RWPE1 (cell line): Measurements from ENCODE around the gene EXOC3L1.

Experiments used
- CTCF ChIA-PET: fragments of 350-600 bp; sonication (Branson Sonifier 250); formaldehyde crosslinking; extraction: SDS; loops from one replicate; lab custom pipeline; 2021; lab: Yijun Ruan, JAX
- POLR2A ChIA-PET: fragments of 400-600 bp; formaldehyde crosslinking; extraction: SDS; loops from one replicate; lab custom pipeline; 2020; ENCODE audit warnings: antibody characterized with exemption; ENCODE audit not compliant: low non-redundant PET; lab: Yijun Ruan, JAX
- DNase-seq: peaks from one replicate; pipeline ENCODE4 v3.0.0; 2012; ENCODE audit warnings: low spot score
- H3K27ac ChIP-seq: fragments of 450-650 bp; 2 replicates; pipeline ENCODE4 v1.5.1; 2017
- CTCF ChIP-seq: fragments of 450-650 bp; conservative IDR thresholded peaks from 2 replicates; pipeline ENCODE4 v1.5.1; 2017; ENCODE audit warnings: low read depth, mild to moderate bottlenecking

The EXOC3L1 gene

GRCh38 chr16:67163999-67164558 is 25.9 kb downstream of the EXOC3L1 start:
- TF ChIP-seq CTCF: no peak
- ChIA-PET POLR2A (interaction anchor here (1.2 kb wide), 1 partner anchor 11 kb away, joined by 6 read pairs; no protein-coding TSS in a partner anchor), CTCF (interaction anchor here (0.6 to 1.4 kb wide), 4 partner anchors 8 to 15 kb away, joined by 3 to 4 read pairs (median 3); no protein-coding TSS in a partner anchor)
- peak overlapping the region; percentile 98 for H3K27ac ChIP-seq
- DNase-seq: no peak

- CTCF ChIA-PET: interaction anchor here (0.6 to 1.4 kb wide), 6 partner anchors 8 to 119 kb away, joined by 3 to 5 read pairs (median 3); no protein-coding TSS in a partner anchor
- DNase-seq: no peak
- POLR2A ChIA-PET: interaction anchor here (1.2 kb wide), 1 partner anchor 11 kb away, joined by 6 read pairs; no protein-coding TSS in a partner anchor
- H3K27ac ChIP-seq: peak overlapping the region; percentile 98
- TF ChIP-seq CTCF: no peak
Observed at GRCh38 chr16:67163164-67163998, 26.6 kb downstream of the EXOC3L1 start.

GRCh38 chr16:67162506-67163163 is 27.3 kb downstream of the EXOC3L1 start:
- ChIA-PET POLR2A (interaction anchor here (1.2 kb wide), 1 partner anchor 12 kb away, joined by 6 read pairs; no protein-coding TSS in a partner anchor), CTCF (interaction anchor here (0.6 to 1.4 kb wide), 5 partner anchors 12 to 184 kb away, joined by 3 to 5 read pairs (median 3); no protein-coding TSS in a partner anchor)
- peak overlapping the region; percentile 98 for H3K27ac ChIP-seq
- TF ChIP-seq CTCF: no peak
- no peak for DNase-seq

GRCh38 chr16:67161595-67162058 is 28.3 kb downstream of the EXOC3L1 start:
- POLR2A ChIA-PET: no interaction called here
- peak overlapping the region; percentile 82 for H3K27ac ChIP-seq
- DNase-seq: no peak
- CTCF ChIA-PET: interaction anchor here (1.0 kb wide), 1 partner anchor 18 kb away, joined by 3 read pairs; no protein-coding TSS in a partner anchor
- no peak for TF ChIP-seq CTCF

- no peak for DNase-seq
- no peak for TF ChIP-seq CTCF
- ChIA-PET CTCF (interaction anchor here (0.7 kb wide), 1 partner anchor 27 kb away, joined by 3 read pairs; no protein-coding TSS in a partner anchor), POLR2A (interaction anchor here (1.0 kb wide), 1 partner anchor 188 kb away, joined by 3 read pairs; no protein-coding TSS in a partner anchor)
- peak overlapping the region; percentile 82 for H3K27ac ChIP-seq
Observed at GRCh38 chr16:67158637-67159600, 31.0 kb downstream of the EXOC3L1 start.
